LNCAP (cell line): ENCODE data around the gene SLC35E1.

Experiments
- TF ChIP-seq, protein P1 (sequence below): fragments of 450-650 bp; IDR thresholded peaks from 2 replicates; pipeline ENCODE4 v1.5.1; 2017; ENCODE audit warnings: mild to moderate bottlenecking

Gene SLC35E1

DNA sequence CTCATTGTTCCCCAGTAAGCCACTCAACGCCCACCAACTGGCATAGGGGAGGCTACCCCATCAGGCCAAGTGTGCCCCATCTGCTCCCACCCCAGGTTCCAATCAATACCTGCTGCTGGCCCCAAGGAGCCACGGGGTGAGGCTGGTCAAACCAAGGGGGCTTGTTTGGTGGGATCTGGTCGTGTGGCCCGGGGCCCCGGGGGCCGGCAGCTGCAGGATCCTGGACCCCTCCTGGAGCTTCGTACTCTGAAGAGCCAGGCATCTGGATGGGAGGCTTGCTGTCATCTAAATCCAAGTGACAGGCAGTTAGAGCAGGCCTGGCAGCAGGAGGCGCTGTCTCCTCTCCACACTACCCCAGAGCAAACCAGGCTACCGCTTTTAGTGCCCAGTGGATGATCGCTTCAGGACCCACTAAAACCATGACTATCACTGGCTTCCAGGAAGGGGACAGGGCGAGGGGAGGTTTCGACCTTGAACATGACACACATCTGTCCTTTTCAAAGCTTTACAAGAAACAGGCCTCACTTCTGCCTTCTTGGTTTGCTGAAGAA, 44.2 kb downstream of the SLC35E1 start:
- TF ChIP-seq, protein P1, sequence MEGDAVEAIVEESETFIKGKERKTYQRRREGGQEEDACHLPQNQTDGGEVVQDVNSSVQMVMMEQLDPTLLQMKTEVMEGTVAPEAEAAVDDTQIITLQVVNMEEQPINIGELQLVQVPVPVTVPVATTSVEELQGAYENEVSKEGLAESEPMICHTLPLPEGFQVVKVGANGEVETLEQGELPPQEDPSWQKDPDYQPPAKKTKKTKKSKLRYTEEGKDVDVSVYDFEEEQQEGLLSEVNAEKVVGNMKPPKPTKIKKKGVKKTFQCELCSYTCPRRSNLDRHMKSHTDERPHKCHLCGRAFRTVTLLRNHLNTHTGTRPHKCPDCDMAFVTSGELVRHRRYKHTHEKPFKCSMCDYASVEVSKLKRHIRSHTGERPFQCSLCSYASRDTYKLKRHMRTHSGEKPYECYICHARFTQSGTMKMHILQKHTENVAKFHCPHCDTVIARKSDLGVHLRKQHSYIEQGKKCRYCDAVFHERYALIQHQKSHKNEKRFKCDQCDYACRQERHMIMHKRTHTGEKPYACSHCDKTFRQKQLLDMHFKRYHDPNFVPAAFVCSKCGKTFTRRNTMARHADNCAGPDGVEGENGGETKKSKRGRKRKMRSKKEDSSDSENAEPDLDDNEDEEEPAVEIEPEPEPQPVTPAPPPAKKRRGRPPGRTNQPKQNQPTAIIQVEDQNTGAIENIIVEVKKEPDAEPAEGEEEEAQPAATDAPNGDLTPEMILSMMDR = peak; percentile 66

DNA sequence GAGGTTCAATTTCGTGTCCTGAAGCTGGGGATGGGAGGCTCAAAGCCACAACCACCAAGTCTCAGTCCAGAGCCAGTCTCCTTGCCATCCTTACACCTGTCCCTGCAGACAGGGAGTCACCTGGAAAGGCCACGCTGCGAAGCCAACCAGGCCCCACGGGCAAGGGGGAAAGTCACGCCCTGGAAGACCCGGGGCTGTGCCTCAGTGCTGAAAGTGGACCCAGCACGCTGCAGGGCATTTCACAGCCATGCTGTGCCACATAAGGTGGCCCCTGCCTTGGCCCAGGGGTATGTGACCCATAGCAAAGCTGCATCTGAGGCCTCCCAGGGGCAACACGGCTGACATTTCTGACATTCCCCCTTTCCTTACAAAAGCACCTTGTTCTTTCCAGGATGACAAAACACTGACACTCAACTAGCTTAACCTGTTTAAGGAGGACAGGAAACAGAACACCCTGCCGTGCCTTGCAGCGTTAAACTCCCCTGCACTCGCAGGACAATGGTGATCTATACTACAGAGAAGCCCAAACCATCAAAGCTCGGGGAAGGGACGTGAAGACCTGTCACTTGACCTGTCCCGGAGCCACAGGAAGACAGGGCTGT, 44.8 kb downstream of the SLC35E1 start:
- TF ChIP-seq, protein P1 = no peak

DNA sequence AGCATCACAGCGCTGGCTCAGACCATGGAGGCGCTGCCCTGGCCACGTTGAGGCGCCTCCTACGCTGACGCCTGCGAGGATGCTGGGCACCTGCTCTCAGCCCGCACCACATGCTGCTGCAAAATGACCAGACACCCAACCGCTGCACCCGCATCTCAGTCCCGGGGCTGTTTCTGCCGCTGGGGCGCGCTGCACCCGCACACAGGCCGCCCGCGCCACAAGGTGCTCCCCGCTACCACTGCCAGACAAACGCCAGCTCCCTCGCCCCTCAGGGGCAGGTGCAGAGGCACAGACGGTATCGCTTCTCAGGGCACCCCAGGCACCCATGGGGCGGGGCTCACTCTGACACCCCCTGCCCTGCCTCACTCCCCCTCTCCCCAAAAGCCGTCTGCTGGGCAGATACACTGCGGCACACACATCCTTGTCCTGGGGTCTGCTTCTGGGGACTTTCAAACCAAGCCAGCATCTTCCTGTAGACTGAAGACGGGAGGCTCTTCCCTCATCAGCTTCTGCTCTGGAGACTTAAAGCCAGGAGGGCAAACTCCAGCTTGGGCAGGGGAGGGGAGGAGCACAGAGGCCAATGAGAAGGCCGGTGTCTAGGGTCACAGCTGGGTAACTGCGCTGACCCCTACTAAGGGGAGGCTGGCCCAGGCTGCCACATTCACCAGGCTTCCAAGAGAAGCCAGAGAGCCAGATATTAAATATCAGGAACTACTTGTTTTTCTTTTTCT, 46.3 kb downstream of the SLC35E1 start:
- TF ChIP-seq, protein P1 = no peak

DNA sequence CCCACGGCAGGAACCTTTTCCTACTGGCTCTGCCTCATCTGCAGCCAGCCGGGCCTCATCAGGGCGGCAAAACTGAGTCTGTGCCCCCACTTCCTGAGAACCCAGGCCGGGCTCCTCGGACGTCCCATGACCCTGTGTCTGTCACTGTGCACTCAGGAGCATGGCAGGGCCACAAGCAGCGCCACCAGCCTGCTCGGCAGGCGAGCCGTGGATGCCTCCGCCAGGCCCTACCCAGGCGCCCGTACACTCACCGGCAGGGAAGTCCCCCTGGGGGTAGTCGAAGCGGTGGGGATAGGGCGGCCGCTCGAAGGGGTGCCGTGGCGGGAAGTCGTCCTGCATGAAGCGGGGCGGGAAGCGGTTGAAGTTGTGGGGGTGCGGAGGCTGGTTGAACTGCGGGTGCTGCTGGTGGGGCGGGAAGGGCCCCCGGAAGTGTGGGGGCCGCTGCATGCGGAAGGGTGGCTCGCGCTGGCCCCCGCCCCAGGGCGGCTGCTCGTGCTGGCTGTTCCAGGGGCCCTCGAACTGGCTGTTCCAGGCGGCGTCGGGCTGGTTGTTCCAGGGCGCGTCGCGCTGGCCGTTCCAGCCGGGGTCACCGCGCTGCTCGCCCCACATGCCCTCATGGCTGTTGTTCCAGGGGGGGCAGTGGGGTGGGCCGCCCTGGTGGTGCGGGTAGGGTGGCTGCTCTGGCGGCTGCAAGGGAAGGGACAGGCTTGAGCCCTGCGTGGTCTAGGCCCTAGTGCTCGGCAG, 47.1 kb downstream of the SLC35E1 start:
- TF ChIP-seq, protein P1 = no peak

DNA sequence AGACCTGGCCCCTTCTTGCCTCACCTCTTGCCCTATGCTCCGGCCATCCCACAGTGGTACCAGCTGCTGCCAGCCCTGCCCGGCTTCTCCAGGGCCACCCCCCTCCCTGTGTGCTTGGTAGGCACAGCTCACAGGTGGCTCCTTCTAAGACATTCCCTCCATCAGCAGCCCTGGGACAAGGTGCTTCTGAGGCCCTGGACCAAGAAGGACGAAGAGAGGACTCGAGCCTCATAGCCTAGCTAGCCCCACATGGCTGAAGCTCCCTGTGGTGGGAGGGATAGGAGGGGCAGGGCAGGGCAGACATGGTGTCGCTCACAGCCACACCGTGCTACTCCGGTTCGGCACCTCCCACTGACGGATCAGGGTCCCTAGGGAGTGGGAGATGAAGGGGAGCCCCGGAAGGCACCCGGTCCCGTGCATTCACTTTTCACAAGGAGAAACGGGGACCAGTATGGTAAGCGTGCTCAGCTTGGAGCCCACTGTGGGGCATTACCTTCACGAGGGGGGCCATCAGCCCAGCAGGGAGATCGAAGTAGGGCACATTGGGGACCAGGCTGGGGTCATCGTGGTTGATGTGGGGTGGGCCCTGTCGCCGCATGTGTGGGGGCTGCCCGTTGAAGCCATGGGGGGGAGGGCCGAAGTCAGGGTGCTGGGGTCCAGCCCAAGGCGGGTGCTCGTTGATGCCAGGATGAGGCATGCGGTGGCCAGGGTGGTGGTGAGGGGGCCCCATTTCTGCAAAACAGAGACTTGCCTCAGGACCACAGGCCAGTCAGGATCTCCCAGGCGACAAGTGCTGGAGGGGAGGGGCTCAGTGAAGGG, 49.4 kb downstream of the SLC35E1 start:
- TF ChIP-seq, protein P1 = no peak

DNA sequence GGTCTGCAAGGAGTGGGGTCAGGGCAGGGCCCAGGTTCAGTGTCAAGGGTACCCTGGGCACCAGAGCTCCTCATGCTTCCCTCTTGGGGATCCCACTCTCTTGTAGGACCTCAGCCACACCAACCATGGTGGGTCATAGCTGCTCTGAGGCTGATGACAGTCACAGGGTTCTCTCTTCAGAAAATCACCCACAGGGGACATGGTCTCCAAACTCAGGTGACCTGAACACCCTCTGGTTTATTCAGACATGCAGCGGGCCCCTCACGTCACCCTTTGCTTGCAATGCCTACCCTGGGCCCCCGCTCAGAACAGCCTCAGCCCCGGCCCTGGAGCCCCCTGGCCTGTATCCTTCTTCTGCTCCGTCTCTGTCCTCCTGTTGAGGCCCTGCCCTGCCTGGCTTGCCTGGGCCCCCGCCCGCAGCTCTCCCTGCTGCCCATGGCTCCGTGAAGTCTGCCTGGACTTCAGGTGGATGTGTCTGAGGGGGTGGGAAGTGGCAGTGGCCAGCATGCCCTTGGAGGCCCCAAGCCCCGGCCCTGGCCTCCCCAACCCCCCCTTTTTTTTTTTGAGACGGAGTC, 50.4 kb downstream of the SLC35E1 start:
- TF ChIP-seq, protein P1 = no peak
